SHP77 (cell line): Measurements from ENCODE around the gene PIGN.
"Not testable (repeated sequence)": the region's sequence is repeated elsewhere in the genome, so short reads cannot be mapped to it uniquely, and the experiment has no call there.

Experiments
- DNase-seq, 2 experiments: peaks; one replicate each; lab custom pipeline; 2025; lab: John Stamatoyannopoulos, UW

The PIGN gene

GRCh38 chr18:62061821-62062478, 124.9 kb downstream of the PIGN start:
- no peak for DNase-seq

DNA sequence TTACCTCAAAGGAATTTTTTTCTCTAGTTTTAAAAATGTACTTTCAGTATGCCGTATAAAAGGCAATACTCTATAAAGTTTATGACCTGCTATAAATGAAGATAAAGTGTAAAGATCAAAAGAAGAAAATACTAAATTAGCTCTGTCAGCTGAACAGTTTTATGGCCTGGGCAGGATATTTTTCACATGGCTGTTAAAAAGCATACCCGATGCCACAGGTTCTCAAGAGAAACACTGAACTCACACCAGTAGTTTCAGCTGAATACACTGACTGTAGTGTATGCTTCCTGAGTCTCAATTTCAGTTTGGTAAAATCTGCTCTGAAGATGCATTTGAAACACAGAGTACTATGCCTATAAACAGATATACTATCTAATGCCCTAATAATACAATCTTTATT, 126.0 kb downstream of the PIGN start:
- no peak for DNase-seq

DNA sequence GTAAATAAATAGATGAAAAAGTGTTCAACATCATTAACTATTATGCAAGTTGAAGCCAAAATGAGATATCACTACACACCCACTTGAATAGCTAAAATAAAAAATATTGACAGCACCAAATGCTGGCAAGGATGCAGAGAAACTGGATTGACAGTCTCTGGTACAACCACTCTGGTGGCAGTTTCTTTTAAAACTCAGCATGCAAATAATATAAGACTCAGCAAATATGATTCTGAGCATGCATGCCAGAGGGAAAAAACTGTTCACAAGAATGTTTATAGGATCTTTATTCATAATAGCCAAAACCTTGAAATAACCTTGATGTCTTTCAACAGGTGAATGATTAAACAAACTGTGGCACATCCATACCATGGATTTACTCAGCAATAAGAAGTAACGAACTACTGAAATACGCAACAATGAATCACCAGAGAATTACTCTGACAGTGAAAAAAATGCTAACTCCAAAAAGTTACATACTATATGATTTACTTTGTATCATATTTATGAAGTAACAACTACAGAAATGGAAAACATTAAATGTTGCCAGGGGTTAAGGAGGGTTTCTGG, 131.8 kb downstream of the PIGN start:
- DNase-seq: no peak

DNA sequence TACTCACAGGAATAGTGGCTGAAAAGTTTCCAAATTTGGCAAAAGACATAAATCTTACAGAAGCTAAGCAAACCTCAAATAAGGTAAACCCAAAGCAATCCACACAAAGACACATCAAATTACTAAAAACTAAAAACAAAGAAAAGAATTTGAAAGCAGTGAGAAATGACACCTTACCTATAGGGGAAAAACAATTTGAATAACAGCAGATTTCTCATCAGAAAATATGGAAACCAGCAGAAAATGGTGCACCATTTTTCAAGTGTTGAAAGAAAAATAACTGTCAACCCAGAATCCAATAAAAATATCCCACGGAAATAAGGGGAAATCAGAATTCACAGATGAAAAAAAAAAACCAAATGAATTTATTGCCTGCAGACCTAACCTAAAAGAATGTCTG, 138.6 kb downstream of the PIGN start:
- no peak for DNase-seq

DNA sequence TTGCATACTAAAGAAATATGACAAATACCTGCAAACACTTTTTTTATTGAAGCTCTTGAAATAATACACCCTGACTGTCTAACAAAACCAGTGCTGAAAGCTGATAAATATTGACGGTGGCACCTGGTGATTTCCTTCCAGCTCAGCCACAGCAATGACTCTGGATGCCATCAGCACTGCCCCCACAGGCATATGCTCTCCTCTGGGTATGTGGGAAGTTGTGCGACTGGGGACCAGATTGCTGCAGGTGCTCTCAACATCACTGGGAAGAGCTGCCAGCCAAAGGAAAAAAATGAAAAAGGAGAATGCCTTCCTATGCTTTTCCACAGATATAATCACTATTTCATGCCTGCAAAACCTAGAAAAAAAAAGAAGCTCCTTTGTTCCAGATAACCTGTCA, 141.5 kb downstream of the PIGN start:
- no peak for DNase-seq

DNA sequence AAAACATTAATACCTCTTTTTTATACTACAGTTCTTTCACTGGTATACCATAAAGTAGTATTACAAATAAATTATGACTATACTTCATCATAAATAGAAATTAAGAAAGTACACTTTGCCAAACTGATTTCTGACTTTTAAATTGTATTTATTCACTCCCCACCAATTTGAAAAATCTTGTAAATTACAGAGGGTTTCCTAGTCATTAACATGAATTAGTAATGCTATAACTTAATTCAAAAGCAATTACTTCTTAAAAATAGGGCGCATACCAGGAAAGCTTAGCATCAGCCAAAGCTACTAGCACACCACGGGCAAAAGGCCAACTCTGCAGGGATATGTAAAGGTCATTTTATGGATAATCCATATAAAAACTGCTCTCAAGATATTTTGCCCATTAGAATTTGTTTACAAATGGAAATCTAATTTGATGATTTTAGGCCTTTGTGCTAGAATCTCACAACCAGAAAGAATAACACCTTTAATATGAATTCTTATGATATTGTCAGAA, 142.3 kb downstream of the PIGN start:
- no peak for DNase-seq

DNA sequence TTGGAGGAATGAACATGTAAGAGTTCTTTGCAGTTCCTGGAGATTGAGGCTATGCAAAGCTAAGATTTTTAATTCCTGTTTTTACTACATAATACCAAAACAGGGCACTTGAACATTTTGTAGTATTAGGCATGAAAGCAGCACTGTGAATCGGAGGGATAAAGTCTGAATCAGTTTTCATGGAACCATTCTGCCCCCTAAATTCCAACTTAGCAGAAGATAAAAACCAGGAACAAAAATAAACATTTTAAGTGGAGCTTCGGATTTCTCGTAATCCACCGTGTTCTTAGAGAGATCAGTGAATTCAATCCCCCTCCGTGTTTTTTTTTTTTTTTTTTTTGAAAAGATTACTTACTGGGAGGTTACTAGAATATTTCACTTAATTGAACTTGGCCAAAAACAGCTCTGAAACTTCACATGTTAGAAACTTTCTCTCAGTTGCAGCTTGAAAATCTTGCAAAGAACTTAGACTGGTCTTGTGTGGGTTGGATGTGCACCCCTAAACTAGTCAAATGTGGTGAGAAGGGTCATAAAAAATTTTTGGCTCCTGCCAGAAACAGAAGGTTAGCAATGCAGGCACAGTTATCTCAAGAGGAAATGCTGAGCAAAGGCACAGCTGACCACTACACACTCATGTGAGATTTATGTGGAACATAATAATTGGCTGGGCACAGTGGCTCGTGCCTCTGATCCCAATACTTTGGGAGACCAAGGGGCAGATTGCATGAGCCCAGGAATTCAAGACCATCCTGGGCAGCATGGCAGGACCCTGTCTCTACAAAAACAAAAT, 148.7 kb downstream of the PIGN start:
- DNase-seq: no peak

DNA sequence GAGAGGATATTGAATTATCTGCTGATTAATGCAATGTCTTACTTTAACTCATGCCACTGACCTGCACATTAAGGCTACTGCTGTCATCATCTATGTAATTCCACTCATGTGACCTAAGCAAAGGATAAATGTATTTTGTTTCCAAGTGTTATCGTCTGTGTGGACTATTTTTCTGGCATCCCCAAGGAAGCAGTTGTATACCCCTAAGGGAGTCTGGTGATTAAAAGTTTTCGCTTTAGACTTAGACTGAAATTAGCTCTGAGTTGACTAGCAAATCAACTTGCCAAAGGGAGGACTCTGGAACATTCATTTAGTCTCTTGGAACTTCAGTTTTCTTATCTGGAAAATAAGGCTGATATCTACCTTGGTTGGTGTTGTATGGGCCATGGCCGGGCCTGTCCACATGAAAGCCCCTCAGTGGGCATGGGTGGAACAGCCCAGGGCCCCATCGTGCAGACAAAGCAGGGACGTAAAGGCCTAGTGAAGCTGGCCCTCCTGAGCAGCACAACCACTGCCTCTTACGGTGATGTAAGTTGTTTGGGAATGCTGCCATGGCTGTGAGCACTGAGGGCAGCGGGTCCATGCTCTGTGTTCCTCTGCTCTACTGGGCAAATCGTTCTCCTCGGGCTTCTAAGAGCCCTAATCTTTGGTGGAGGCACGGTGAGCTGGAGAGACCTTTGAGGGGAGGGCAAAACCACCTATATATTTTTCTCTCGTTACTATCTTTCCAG, 149.7 kb downstream of the PIGN start:
- DNase-seq: no peak

- not testable (repeated sequence) for DNase-seq
Observed at GRCh38 chr18:62034286-62034685, 152.6 kb downstream of the PIGN start.

DNA sequence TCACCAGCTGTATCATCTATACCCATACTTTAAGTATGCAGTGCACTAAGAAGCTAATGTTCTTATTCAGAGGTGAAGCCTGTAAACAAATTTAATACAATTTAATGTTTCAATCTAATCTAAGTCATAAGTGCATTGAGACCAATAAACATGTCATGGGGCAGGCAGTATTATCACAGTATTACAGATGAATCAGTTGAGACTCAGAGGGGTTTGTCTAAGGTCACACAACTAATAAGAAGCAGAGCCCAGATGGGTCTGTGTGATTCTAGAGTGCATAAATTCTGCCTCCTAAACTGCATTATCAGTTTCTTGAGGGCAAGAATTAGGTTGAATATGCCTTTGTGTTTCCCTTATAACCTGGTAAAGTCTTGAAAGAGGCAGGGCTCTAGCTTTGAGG, 153.1 kb downstream of the PIGN start:
- DNase-seq: no peak

- no peak for DNase-seq
Observed at GRCh38 chr18:62033207-62033606, 153.6 kb downstream of the PIGN start.

- no peak for DNase-seq
Observed at GRCh38 chr18:62030091-62030985, 156.5 kb downstream of the PIGN start.

DNA sequence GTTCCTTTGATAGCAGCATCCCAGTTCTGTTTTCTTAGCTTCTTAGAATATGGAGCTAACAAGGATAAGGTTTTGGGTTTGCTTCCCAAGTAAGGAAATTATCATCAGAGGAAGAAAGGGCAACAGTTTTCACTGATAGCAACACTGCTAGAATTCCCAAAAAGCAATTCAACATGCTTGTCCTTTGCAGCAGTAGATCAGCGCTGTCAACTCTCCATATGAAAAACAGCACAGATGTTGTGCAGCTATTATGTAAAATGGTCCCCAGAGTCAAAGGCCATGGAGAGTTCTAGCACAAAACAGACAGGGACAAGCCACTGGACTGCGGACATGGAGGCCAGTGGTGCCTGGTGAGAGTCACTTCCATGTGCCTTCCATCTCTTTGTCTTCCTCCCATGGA, 158.1 kb downstream of the PIGN start:
- no peak for DNase-seq

- no peak for DNase-seq
Observed at GRCh38 chr18:62027914-62028520, 158.8 kb downstream of the PIGN start.

- DNase-seq: no peak
Observed at GRCh38 chr18:62026586-62026985, 160.3 kb downstream of the PIGN start.

DNA sequence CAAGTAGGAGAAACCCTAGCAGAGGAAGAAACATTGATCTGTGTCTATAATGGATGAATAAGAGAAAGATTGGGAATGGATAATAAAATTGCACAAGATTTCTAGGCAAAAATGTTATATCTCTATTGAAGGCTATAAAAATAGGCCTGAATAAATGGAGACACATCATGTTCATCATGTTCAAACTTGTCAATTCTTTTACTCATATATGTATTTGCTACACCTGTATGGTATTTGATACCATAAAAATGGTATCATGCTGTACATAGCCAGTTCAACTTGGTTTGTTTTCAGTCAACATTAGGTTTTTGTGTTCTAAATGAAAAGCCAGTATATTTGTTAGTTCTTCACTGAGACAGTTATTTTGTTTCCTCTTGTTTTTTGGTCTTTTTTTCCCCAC, 161.9 kb downstream of the PIGN start:
- no peak for DNase-seq

GRCh38 chr18:62023536-62023935, 163.3 kb downstream of the PIGN start:
- DNase-seq: no peak

DNA sequence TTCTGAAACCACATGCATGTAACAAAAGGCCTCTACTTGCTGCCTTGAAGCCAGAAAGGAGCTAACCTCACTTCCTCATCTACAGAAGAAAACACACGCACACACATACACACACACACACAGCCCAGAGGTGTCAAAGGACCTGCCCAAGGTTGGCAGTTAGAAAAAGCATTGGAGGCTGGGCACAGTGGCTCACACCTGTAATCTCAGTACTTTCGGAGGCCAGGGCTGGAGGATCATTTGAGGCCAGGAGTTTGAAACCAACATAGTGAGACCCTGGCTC, 168.2 kb downstream of the PIGN start:
- DNase-seq: no peak

DNA sequence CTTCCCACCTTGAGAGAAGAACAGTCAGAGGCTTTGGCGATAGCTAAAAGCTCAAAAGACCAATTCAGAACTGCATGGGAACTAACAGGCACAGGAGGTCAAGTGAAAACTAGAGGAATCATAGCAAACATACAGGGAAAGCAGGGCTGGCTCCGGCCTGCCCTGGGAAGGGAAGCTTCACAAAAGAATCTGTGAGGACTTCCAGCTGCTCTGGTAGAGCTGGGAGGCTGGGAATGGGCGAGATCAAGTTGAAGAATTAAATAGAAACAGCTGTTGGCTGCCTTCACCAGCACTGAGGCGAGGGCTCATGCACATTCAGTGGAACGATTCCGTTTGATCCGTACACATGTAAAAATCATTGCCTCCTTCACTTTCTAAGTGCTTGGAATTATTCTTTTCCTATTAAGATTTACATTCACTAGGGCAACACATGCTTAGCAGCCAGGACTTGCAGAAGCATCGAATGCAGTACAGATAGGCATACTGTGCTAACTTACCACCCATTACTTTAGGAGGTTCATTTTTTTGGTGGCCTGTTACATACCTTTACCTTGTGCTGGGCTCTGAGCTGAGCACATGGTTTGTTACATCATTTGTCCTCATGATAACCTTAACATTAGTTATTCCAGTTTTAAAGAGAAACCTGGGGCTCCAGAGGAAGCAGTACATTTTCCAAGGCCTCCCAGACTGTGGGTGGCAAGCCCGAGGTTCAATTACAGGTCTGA, 168.7 kb downstream of the PIGN start:
- DNase-seq: no peak

DNA sequence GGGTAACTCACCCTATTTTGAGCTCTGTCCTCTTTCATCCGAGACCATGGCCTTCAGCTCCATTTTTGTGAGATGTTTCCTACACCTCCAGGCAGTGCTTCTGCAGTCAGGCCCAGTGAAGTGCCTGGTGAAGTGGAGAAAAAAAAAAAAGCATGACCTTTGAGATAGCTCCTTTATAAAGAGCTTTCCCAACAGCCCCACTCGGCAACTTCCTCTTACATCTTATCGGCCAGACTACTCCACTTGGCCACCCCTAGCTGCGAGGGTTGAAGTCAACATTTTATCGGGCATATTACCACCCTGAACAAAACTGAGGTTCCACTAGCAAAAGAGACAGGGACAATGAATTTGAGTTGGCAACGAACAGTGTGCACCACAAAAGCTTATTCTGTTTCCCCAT, 169.2 kb downstream of the PIGN start:
- DNase-seq: no peak

GRCh38 chr18:62011416-62011815, 175.4 kb downstream of the PIGN start:
- no peak for DNase-seq
